Endothelial cell of umbilical vein (primary cell): ENCODE measurements around the gene ERGIC1. TPM values are rescaled to one million over a fixed set of nuclear protein-coding genes. Genes with fewer than 3 reads are reported as not detected.

ENCODE experiments used
- BruUV-seq: library from RNA; stranded (reverse); fragments of 400-500 nt; replicated peaks from 2 replicates; lab custom pipeline; 2021; lab: Mats Ljungman, UMichigan
- CTCF ChIA-PET: fragments of 300-600, 350-600 bp; sonication (Branson Sonifier 250); formaldehyde crosslinking; loops from one replicate; lab custom pipeline; 2021; ENCODE audit warnings: antibody characterized with exemption, inconsistent platforms; lab: Charles Lee
- POLR2A ChIA-PET: fragments of 300-600, 350-600 bp; sonication (Branson Sonifier 250); formaldehyde crosslinking; loops from one replicate; lab custom pipeline; 2021; ENCODE audit warnings: antibody characterized with exemption, inconsistent platforms; lab: Charles Lee
- DNase-seq: peaks from one replicate; pipeline ENCODE4 v3.0.0-alpha.2; 2011; ENCODE audit warnings: low read depth, low spot score
- FAIRE-seq: peaks from 2 replicates; lab custom pipeline; 2011; peaks lifted over from hg19 to GRCh38; lab: Jason Lieb, UNC
- H2AFZ ChIP-seq: 2 replicates; pipeline ENCODE4 v1.6.0; 2012; ENCODE audit warnings: low read depth, low read length, control low read depth, inconsistent platforms
- H3K27ac ChIP-seq: 2 replicates; pipeline ENCODE4 v1.5.1; 2011; ENCODE audit warnings: low read depth, mild to moderate bottlenecking, control low read depth, low read length, moderate library complexity; ENCODE audit not compliant: insufficient read depth
- H3K27me3 ChIP-seq, 2 experiments: 2 replicates each; pipeline versions ENCODE4 v1.6.0 to v1.6.1; 2011; ENCODE audit warnings: low read length in 2 of 2, mixed read lengths in 1 of 2; ENCODE audit not compliant: control insufficient read depth in 2 of 2, insufficient read depth in 2 of 2
- H3K36me3 ChIP-seq, 2 experiments: 2 replicates in 1 of 2; 3 replicates in 1 of 2; pipeline ENCODE4 v1.5.1; 2011; ENCODE audit warnings: low read length in 2 of 2, mild to moderate bottlenecking in 1 of 2, moderate library complexity in 1 of 2; ENCODE audit not compliant: control insufficient read depth in 2 of 2, insufficient read depth in 2 of 2; ENCODE audit errors: extremely low read depth in 1 of 2
- H3K4me1 ChIP-seq: 3 replicates; pipeline ENCODE4 v1.5.1; 2011; ENCODE audit warnings: mild to moderate bottlenecking, low read length; ENCODE audit not compliant: control insufficient read depth, insufficient read depth; ENCODE audit errors: extremely low read depth
- H3K4me2 ChIP-seq: 2 replicates; pipeline ENCODE4 v1.6.1; 2011; ENCODE audit warnings: low read length, control low read depth, mixed read lengths; ENCODE audit not compliant: insufficient read depth
- H3K4me3 ChIP-seq, 3 experiments: fragments of 200-600 bp in 1 of 3; sonication (generic), shearing (Covaris generic) in 1 of 3; replicated peaks in 1 of 3; 2 replicates each; pipeline ENCODE4 v1.5.1; 2011 to 2016; ENCODE audit warnings: control low read depth in 3 of 3, low read length in 3 of 3, mild to moderate bottlenecking in 2 of 3, inconsistent platforms in 1 of 3, low read depth in 1 of 3, moderate library complexity in 1 of 3; ENCODE audit not compliant: insufficient read depth in 1 of 3
- H3K79me2 ChIP-seq: 2 replicates; pipeline ENCODE4 v1.6.0; 2012; ENCODE audit warnings: low read length, inconsistent platforms; ENCODE audit not compliant: control insufficient read depth, insufficient read depth
- H3K9ac ChIP-seq: replicated peaks from 2 replicates; pipeline ENCODE3; 2011; ENCODE audit warnings: low read length, control low read depth; ENCODE audit not compliant: insufficient read depth; ENCODE audit errors: extremely low read depth
- H3K9me1 ChIP-seq: replicated peaks from 3 replicates; pipeline ENCODE4 v1.6.0; 2011; ENCODE audit warnings: mild to moderate bottlenecking, low read length; ENCODE audit not compliant: control insufficient read depth, insufficient read depth; ENCODE audit errors: extremely low read depth
- H3K9me3 ChIP-seq: replicated peaks from 2 replicates; pipeline ENCODE4 v1.5.1; 2012; ENCODE audit warnings: low read length, inconsistent platforms; ENCODE audit not compliant: control insufficient read depth, insufficient read depth
- H4K20me1 ChIP-seq: replicated peaks from 2 replicates; pipeline ENCODE3; 2011; ENCODE audit warnings: mild to moderate bottlenecking, low read length; ENCODE audit not compliant: control insufficient read depth, insufficient read depth; ENCODE audit errors: extremely low read depth
- EZH2 ChIP-seq: IDR thresholded peaks from 2 replicates; pipeline ENCODE4 v1.6.1; 2012; ENCODE audit warnings: borderline replicate concordance, low read depth, mild to moderate bottlenecking, moderate library complexity, low read length, inconsistent platforms; ENCODE audit not compliant: severe bottlenecking
- FOS ChIP-seq: IDR thresholded peaks from 2 replicates; pipeline ENCODE4 v1.6.1; 2011; ENCODE audit warnings: mild to moderate bottlenecking, low read length, moderate library complexity, borderline replicate concordance; ENCODE audit not compliant: insufficient read depth
- GATA2 ChIP-seq: IDR thresholded peaks from 2 replicates; pipeline ENCODE4 v1.7.0; 2011; ENCODE audit warnings: low read depth, mild to moderate bottlenecking, moderate library complexity, mixed read lengths, low read length; ENCODE audit not compliant: insufficient read length, insufficient read depth
- JUN ChIP-seq: IDR thresholded peaks from 2 replicates; pipeline ENCODE4 v1.6.1; 2011; ENCODE audit warnings: borderline replicate concordance, low read depth; ENCODE audit not compliant: insufficient read length, insufficient read depth
- MYC ChIP-seq: IDR thresholded peaks from one replicate; pipeline ENCODE4 v1.6.1; 2011; ENCODE audit warnings: mild to moderate bottlenecking, low read depth, low read length
- POLR2A ChIP-seq: IDR thresholded peaks from 2 replicates; pipeline ENCODE4 v1.6.1; 2012; ENCODE audit warnings: low read depth, mild to moderate bottlenecking, control low read depth, low read length
- POLR2AphosphoS5 ChIP-seq: IDR thresholded peaks from 2 replicates; pipeline ENCODE4 v1.6.1; 2012; ENCODE audit warnings: low read depth, mild to moderate bottlenecking, control low read depth, low read length, moderate library complexity; ENCODE audit not compliant: insufficient read depth
- dilution Hi-C: fragments of 300-500 bp; cut with MboI; formaldehyde crosslinking; loops from one replicate; pipeline ENCODE4 v1.15.0; 2019; ENCODE audit warnings: low sequenced_read_pairs; ENCODE audit not compliant: extremely low pct_ligation_motif_present
- intact Hi-C: fragments of 100-400 bp; cut with micrococcal nuclease; formaldehyde crosslinking; loops from one replicate; pipeline ENCODE4 v1.10.0; 2022
- polyA plus RNA-seq, 4 experiments: library from polyadenylated mRNA; depleted of rRNA in 3 of 4; stranded (reverse) in 3 of 4; unstranded in 1 of 4; fragments of >200 nt; gene quantifications; 2 replicates each; pipeline versions ENCODE4 v1.2.1 to v1.2.3, GENCODE V29; 2011 to 2012; ENCODE audit warnings: missing spikeins in 1 of 4
- total RNA-seq: library from RNA; stranded (reverse); gene quantifications from 2 replicates; pipeline ENCODE4 v1.2.3, GENCODE V29; 2021
- TF ChIP-seq, protein P1 (sequence below): IDR thresholded peaks from 2 replicates; pipeline ENCODE4 v1.6.1; 2011; ENCODE audit not compliant: insufficient read depth, insufficient read length
- TF ChIP-seq, protein P2 (sequence below), 2 donors: IDR thresholded peaks; 1 replicate in 1 of 2; 2 replicates in 1 of 2; pipeline ENCODE4 v1.5.1; 2011; ENCODE audit warnings: low read length in 2 of 2, mild to moderate bottlenecking in 2 of 2, moderate library complexity in 2 of 2, control low read depth in 1 of 2, inconsistent platforms in 1 of 2, low read depth in 1 of 2; ENCODE audit not compliant: insufficient read depth in 1 of 2; ENCODE audit errors: extremely low read depth in 1 of 2

ERGIC1 gene
- total and polyA plus RNA-seq, 2 donors (not counting 3 experiments of a cell fraction or from before 2014, with no cell fraction given) = 105 to 109 TPM

DNA sequence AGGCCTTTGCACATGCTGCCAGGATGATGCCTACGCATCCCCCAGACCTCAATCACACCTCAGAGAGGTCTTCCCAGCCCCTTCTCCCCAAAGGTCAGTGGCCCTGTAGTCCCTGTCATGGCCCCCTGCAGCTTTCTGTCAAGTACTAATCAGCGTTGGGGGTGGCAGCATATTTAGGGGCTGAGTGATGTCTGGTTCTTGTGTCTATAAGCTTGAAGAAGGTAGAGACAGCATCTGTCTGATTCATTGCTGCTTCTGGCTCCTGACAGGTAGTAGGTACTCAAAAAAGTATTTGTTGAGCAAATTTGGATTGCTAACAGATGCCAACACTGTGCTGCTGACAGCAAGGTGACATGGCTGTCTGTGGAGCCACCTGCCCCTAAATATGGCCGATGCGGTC is 73.6 kb downstream of the ERGIC1 start:
- dilution Hi-C loops (no loop called here), intact Hi-C loops (no loop called here)
- no peak for FAIRE-seq
- ChIA-PET CTCF (no interaction called here), POLR2A (no interaction called here)
- no peaks in the 10 kb centered on the region for H3K79me2 ChIP-seq
- no peak overlapping the region for H3K9ac ChIP-seq
- TF ChIP-seq POLR2A (no peak), FOS (no peak), POLR2AphosphoS5 (no peak), MYC (no peak), GATA2 (no peak), JUN (no peak), EZH2 (no peak)
- TF ChIP-seq, protein P1, sequence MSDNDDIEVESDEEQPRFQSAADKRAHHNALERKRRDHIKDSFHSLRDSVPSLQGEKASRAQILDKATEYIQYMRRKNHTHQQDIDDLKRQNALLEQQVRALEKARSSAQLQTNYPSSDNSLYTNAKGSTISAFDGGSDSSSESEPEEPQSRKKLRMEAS = no peak
- TF ChIP-seq, protein P2, sequence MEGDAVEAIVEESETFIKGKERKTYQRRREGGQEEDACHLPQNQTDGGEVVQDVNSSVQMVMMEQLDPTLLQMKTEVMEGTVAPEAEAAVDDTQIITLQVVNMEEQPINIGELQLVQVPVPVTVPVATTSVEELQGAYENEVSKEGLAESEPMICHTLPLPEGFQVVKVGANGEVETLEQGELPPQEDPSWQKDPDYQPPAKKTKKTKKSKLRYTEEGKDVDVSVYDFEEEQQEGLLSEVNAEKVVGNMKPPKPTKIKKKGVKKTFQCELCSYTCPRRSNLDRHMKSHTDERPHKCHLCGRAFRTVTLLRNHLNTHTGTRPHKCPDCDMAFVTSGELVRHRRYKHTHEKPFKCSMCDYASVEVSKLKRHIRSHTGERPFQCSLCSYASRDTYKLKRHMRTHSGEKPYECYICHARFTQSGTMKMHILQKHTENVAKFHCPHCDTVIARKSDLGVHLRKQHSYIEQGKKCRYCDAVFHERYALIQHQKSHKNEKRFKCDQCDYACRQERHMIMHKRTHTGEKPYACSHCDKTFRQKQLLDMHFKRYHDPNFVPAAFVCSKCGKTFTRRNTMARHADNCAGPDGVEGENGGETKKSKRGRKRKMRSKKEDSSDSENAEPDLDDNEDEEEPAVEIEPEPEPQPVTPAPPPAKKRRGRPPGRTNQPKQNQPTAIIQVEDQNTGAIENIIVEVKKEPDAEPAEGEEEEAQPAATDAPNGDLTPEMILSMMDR (IDR thresholded peaks at IDR 0.05; ENCODE audit: extremely low read depth in 1 of 2, insufficient read depth in 1 of 2, low read depth in 1 of 2, low read length in 2 of 2) = no peak
- H3K9me3 ChIP-seq = no peaks in the 10 kb centered on the region
- H3K4me2 ChIP-seq = no peak overlapping the region
- no peaks in the 10 kb centered on the region for H3K27me3 ChIP-seq
- no peak for DNase-seq
- H3K4me3 ChIP-seq = no peak overlapping the region
- H4K20me1 ChIP-seq = no peaks in the 10 kb centered on the region
- H3K4me1 ChIP-seq = peaks cover 29% of the 10 kb centered on the region
- BruUV-seq = no TSS peak
- no peaks in the 10 kb centered on the region for H3K9me1 ChIP-seq
- H3K36me3 ChIP-seq = no peaks in the 10 kb centered on the region
- H2AFZ ChIP-seq = no peak overlapping the region
- H3K27ac ChIP-seq = no peak overlapping the region
